ENCODE results near the gene GNPTAB.
A peak's percentile ranks its signal among the peaks of the same experiment; 100 is the strongest.
"Not testable (repeated sequence)": the region's sequence is repeated elsewhere in the genome, so short reads cannot be mapped to it uniquely, and the experiment has no call there.

Gene GNPTAB

GRCh38 chr12:101850199-101850598, 19.4 kb upstream of the GNPTAB start:
- no peak for DNase-seq

DNA sequence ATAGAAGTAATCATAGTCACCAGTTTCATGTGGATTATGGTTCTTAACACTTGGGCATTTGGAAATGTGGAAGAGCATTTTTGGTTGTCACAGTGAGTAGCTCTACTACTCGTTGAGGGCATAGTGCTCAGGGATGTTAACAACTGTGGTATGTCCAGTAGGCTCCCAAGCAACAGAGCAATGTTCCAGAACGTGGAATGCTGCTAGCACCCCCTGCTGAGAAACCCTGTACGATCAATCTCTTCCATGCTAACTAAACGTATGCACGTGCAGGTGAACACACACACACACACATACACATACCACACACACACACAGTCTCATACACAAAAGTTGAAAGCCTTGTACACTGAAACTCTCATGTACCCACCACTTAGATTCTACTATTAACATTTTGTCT, 16.6 kb upstream of the GNPTAB start:
- no peak for DNase-seq

- no peak for DNase-seq
Observed at GRCh38 chr12:101845137-101845711, 14.5 kb upstream of the GNPTAB start.

- no peak for DNase-seq
Observed at GRCh38 chr12:101841069-101841468, 10.3 kb upstream of the GNPTAB start.

GRCh38 chr12:101839324-101840283, 8.8 kb upstream of the GNPTAB start:
- DNase-seq, result peak; percentile 9

DNA sequence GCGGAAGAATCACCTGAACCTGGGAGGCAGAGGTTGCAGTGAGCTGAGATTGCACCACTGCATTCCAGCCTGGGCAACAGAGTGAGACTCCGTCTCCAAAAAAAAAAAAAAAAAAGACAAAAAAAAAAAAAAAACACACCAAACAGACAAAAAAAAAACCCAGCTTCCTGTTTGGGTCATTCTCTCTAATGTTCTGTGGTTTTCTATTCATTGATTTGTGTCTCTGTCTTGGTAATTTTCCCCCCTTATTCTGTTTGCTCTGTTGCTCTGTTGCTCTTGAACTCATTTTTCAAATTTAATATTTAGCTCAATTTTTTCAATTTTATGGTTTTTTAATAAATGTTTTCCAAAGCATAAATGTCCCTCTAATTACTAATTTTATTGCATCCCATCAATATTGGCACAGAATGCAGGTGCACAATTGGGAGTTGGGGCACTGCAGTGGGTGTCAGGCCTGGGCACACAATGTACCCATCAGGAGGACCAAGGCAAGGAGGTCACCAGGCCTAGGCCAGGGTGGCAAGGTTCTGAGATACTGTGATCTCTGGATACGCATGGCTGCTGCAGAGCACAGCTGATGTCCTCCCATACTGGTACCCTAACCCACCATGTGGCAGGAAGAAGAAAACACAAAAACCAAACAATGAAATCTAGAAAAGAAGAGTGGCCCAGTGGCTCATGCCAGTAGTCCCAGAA, 8.0 kb upstream of the GNPTAB start:
- no peak for DNase-seq

GRCh38 chr12:101832030-101832429, 1.3 kb upstream of the GNPTAB start:
- no peak for DNase-seq

DNA sequence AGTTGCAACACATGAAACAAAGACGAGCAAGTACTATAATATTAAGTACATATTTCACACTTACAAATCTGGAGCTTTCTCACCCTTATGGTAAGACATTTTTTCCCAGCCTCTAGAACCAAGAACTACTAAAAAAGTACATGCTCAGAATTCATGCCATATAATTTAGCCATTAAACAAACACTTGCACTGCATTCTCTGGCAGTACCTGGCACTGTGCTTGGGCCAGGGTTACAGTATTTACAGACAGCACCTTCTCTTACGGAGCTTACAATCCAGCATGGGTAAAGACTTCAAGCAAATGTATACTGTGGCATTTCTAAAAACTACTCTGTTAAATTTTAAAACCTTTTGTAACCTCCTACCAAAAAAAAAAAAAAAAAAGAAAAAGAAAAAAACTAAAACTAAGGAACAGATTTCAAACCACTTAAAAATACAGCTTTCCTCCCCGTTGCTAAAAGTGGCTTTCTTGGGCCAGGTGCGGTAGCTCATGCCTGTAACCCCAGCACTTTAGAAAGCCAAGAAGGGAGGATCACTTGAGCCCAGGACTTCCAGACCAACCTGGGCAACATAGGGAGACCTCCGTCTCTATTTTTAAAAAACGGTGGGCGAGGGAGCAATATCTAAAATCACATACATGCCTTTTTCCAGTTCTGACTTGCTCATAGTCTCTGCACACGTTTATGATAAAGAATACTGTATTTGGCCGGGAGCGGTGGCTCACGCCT, 956 bp downstream of the GNPTAB start:
- no peak for DNase-seq

- DNase-seq, result no peak
Observed at GRCh38 chr12:101828463-101829196, 2.1 kb downstream of the GNPTAB start.

GRCh38 chr12:101826766-101827368, 3.9 kb downstream of the GNPTAB start:
- DNase-seq, result no peak

DNA sequence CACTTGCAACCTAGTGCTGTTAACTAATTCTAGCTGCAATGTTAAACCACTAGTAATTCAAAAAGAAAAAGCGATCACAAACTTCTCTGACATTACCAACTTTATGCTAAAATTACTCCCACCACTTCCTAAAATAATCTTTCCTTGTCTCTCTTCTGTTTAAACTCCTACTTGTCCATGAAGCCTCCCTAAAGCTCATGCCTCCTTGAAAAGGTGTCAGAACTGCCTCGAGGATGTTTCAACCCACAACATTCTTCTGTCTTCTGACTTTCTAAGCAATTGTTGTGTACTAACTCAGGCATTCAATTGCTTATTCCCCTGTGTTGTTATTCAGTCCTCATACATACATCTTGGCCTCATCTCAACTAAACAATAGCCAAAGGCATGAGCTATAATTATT, 5.9 kb downstream of the GNPTAB start:
- DNase-seq, result no peak

DNA sequence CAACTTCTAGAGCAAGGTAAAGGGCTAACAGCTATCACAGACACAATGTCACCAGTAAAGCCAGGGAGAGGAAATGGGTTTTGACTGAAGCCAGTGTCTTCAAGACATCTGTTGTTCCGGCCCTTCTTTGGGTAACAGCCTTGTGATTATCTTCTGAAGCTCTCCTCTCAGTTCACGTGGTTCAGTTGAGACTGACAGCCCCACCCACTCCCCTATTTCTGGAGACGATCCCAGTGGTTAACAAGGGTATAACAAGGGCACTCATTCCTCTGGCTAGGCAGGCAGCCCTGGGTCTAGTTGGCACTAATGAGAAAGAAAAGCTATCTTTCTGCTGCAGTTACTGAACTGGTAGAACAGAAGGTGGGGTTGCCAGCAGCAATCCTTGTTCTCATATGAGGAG, 6.9 kb downstream of the GNPTAB start:
- DNase-seq, result no peak

DNA sequence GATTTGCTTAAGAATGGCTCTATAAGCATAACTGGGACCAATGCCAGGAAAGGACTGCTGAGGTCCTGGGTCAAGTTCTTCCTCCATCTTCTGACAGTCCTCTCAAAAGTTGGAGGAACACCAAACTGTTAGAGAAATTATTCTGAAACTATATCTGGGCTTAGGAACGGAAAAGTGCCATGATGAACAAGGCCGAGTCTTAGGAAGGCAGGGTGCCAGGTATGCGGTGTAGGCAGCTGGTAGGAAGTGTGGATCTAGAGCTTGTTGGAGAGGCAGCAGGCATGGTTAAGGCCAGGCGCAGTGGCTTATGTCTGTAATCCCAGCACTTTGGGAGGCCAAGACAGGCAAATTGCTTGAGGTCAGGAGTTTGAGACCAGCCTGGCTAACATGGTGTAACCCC, 7.7 kb downstream of the GNPTAB start:
- no peak for DNase-seq

DNA sequence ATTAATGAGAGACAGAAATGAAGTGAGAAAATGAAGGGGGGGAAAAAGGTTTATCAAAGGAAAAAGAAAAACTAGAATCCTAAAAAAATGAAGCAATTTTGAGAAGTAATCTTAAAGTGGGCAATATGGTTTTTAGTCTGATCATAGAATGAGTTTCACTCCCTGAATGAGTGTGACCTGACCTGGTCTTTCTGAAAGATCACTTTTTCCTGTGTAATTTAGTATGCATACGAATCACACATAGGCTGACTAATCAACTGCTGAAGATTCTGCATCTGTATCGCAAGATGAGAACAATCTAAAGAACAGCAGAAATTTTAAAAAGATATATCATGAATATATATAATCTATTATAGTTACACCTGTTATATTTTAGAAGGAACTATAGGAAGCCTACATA, 11.3 kb downstream of the GNPTAB start:
- no peak for DNase-seq

DNA sequence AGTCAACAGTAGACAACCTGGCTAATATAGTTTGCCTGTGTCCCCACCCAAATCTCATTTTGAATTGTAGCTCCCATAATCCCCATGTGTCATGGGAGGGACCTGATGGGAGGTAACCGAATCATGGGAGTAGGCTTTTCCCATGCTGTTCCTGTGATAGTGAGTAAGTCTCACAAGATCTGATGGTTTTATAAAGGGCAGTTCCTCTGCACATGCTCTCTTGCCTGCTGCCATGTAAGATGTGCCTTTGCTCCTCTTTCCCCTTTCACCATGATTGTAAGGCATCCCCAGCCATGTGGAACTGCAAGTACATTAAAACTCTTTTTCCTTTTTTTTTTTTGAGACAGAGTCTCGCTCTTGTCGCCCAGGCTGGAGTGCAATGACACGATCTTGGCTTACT, 12.1 kb downstream of the GNPTAB start:
- DNase-seq, result not testable (repeated sequence)

DNA sequence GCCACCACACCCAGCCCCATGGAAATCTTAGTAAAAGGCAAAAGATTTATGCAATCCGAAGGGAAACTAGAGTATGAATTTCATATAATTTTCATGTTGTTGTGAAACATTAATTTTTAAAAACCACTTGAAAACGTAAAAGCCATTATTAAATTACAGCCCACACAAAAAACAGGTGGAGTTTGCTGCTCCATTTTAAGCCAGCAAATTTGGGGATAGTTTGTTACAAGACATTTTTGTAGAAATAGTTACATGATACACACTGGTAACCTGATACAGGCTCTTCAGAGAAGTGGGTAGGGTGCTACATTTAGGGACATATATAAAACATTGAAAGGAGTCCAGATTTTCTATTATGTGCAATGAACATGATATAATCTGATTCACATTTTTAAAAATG, 17.6 kb downstream of the GNPTAB start:
- DNase-seq, result no peak

GRCh38 chr12:101812716-101813115, 18.0 kb downstream of the GNPTAB start:
- DNase-seq, result not testable (repeated sequence)

- not testable (repeated sequence) for DNase-seq
Observed at GRCh38 chr12:101811342-101811741, 19.4 kb downstream of the GNPTAB start.

GRCh38 chr12:101809208-101809607, 21.6 kb downstream of the GNPTAB start:
- DNase-seq, result no peak

DNA sequence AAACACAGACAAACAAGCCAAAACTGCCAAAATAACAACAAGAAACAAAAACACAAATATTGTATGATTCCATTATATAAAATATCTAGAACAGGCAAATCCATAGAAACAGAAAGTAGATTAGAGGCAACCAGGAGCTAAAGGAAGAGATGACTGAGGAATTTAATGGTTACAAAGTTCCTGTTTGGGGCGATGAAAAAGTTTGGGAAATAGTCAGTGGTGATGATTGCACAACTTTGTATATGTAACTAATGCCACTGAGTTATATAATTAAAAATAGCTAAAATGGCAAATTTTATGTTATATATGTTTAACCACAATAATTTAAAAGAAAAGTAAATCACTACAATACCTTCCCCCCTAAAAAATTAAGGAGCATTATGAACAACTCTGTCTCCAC, 24.5 kb downstream of the GNPTAB start:
- no peak for DNase-seq

DNA sequence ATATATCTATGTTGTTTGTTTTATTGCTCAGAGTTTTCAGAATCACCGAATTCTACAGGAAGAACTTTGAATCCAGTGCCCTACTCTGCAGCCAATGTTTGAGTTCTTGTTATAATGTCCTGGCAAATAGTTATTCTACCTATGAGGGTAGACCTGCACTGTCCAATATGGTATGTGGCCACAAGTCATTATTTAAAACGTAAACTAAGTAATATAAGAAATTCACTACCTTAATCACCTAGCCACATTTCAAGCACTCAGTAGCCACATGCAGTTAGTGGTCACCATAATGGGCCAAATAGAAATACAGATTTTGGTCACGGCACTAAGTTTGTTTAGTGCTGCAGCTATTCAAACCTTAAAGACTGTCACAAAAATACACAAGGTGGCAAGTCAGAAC, 26.4 kb downstream of the GNPTAB start:
- DNase-seq, result no peak

- no peak for DNase-seq
Observed at GRCh38 chr12:101803978-101804377, 26.8 kb downstream of the GNPTAB start.
